Stimulated activated naive CD8-positive, alpha-beta T cell treated with anti-CD3 and anti-CD28 coated beads, Interleukin-15, amount 100 ng/mL, for 72 hours (primary cell): ENCODE results near the gene FBXL22.
A peak's percentile ranks its signal among the peaks of the same experiment; 100 is the strongest.

Experiments
- ATAC-seq: fragments of 150-1000 bp; cut with Tn5 transposase; 2 replicates; pipeline ENCODE4 v1.10.0; 2021; ENCODE audit warnings: mild to moderate bottlenecking, moderate library complexity
- DNase-seq, 2 donors: peaks; one replicate each; pipeline ENCODE4 v3.0.0; 2021 to 2022
- H3K27ac Mint-ChIP-seq, 2 donors: one replicate each; pipeline ENCODE4 v1.8.0; 2022; ENCODE audit warnings: mild to moderate bottlenecking in 2 of 2, mixed read lengths in 2 of 2, moderate library complexity in 2 of 2
- H3K27me3 Mint-ChIP-seq: one replicate; pipeline ENCODE4 v1.8.0; 2022; ENCODE audit warnings: mixed read lengths
- H3K4me1 Mint-ChIP-seq: one replicate; pipeline ENCODE4 v1.8.0; 2022; ENCODE audit warnings: mild to moderate bottlenecking, mixed read lengths
- H3K4me3 Mint-ChIP-seq, 2 donors: one replicate each; pipeline ENCODE4 v1.8.0; 2022; ENCODE audit warnings: mild to moderate bottlenecking in 2 of 2, mixed read lengths in 2 of 2, moderate library complexity in 1 of 2
- H3K9me3 Mint-ChIP-seq, 2 donors: one replicate each; pipeline ENCODE4 v1.8.0; 2022; ENCODE audit warnings: mixed read lengths in 2 of 2

Gene FBXL22

GRCh38 chr15:63597038-63597790 lies at the start of gene FBXL22:
Gene FBXL22 (plus strand): TSS chr15:63597387. CDS start chr15:63597393, 6 bp downstream.
- Mint-ChIP-seq H3K4me3 (peak within 1 kb of the TSS; percentile 14 to 34), H3K9me3 (no peaks in the 10 kb centered on the region), H3K27ac (peak within 1 kb of the TSS; percentile 64 to 87), H3K27me3 (no peaks in the 10 kb centered on the region), H3K4me1 (peaks cover 88% of the 10 kb centered on the region)
- ATAC-seq (no peak), DNase-seq (no peak)

GRCh38 chr15:63551400-63551799 lies 45.8 kb upstream of the FBXL22 start:
- Mint-ChIP-seq H3K27ac (no peak overlapping the region), H3K4me3 (no peak overlapping the region), H3K9me3 (no peaks in the 10 kb centered on the region), H3K4me1 (peaks cover 50% of the 10 kb centered on the region), H3K27me3 (no peaks in the 10 kb centered on the region)
- ATAC-seq: no peak
- no peak for DNase-seq

- DNase-seq: no peak
- Mint-ChIP-seq H3K9me3 (no peaks in the 10 kb centered on the region), H3K27ac (peak overlapping the region in 1 of 2 donors; percentile 66), H3K4me3 (peak overlapping the region in 1 of 2 donors; percentile 29), H3K27me3 (no peaks in the 10 kb centered on the region), H3K4me1 (peaks cover 45% of the 10 kb centered on the region)
- ATAC-seq: peak; percentile 86
Observed at GRCh38 chr15:63553388-63553791, 43.8 kb upstream of the FBXL22 start.

GRCh38 chr15:63554337-63554927 lies 42.8 kb upstream of the FBXL22 start:
- Mint-ChIP-seq H3K27ac (no peak overlapping the region), H3K4me1 (peaks cover 50% of the 10 kb centered on the region), H3K27me3 (no peaks in the 10 kb centered on the region), H3K4me3 (no peak overlapping the region), H3K9me3 (no peaks in the 10 kb centered on the region)
- DNase-seq (no peak), ATAC-seq (no peak)

GRCh38 chr15:63555507-63555906 lies 41.7 kb upstream of the FBXL22 start:
- ATAC-seq (peak; percentile 56), DNase-seq (no peak)
- no peak overlapping the region for H3K4me3 Mint-ChIP-seq
- peak overlapping the region; percentile 54 to 57 for H3K27ac Mint-ChIP-seq
- H3K27me3 Mint-ChIP-seq: no peaks in the 10 kb centered on the region
- peaks cover 61% of the 10 kb centered on the region for H3K4me1 Mint-ChIP-seq
- H3K9me3 Mint-ChIP-seq: no peaks in the 10 kb centered on the region

- Mint-ChIP-seq H3K4me1 (peaks cover 68% of the 10 kb centered on the region), H3K27ac (peak overlapping the region in 1 of 2 donors; percentile 52), H3K9me3 (no peaks in the 10 kb centered on the region), H3K27me3 (no peaks in the 10 kb centered on the region), H3K4me3 (no peak overlapping the region)
- ATAC-seq (no peak), DNase-seq (no peak)
Observed at GRCh38 chr15:63556246-63556645, 40.9 kb upstream of the FBXL22 start.

GRCh38 chr15:63556736-63557135 lies 40.5 kb upstream of the FBXL22 start:
- DNase-seq: no peak
- H3K4me1 Mint-ChIP-seq: peaks cover 72% of the 10 kb centered on the region

GRCh38 chr15:63559753-63560152 lies 37.4 kb upstream of the FBXL22 start:
- H3K4me3 Mint-ChIP-seq: peak overlapping the region in 1 of 2 donors; percentile 57
- DNase-seq: no peak
- no peaks in the 10 kb centered on the region for H3K27me3 Mint-ChIP-seq
- H3K9me3 Mint-ChIP-seq: no peaks in the 10 kb centered on the region
- ATAC-seq: no peak
- H3K27ac Mint-ChIP-seq: peak overlapping the region in 1 of 2 donors; percentile 27
- peaks cover 50% of the 10 kb centered on the region for H3K4me1 Mint-ChIP-seq

More at GRCh38 chr15:63556736-63557135, 40.5 kb upstream of the FBXL22 start:
- Mint-ChIP-seq H3K27ac (peak overlapping the region in 1 of 2 donors; percentile 97), H3K9me3 (no peaks in the 10 kb centered on the region), H3K4me3 (no peak overlapping the region), H3K27me3 (no peaks in the 10 kb centered on the region)
- no peak for ATAC-seq

- peak; percentile 89 for ATAC-seq
- H3K27me3 Mint-ChIP-seq: no peaks in the 10 kb centered on the region
- peak overlapping the region; percentile 4 to 44 for H3K4me3 Mint-ChIP-seq
- peaks cover 48% of the 10 kb centered on the region for H3K4me1 Mint-ChIP-seq
- H3K9me3 Mint-ChIP-seq: no peaks in the 10 kb centered on the region
- peak; percentile 17 to 43 for DNase-seq
- H3K27ac Mint-ChIP-seq: peak overlapping the region in 1 of 2 donors; percentile 91
Observed at GRCh38 chr15:63560741-63561448, 36.3 kb upstream of the FBXL22 start.

- DNase-seq: no peak
- Mint-ChIP-seq H3K4me1 (peaks cover 40% of the 10 kb centered on the region), H3K27ac (no peak overlapping the region), H3K27me3 (no peaks in the 10 kb centered on the region), H3K4me3 (no peak overlapping the region), H3K9me3 (no peaks in the 10 kb centered on the region)
- ATAC-seq: no peak
Observed at GRCh38 chr15:63564093-63564492, 33.1 kb upstream of the FBXL22 start.

- DNase-seq: no peak
- Mint-ChIP-seq H3K27ac (no peak overlapping the region), H3K4me3 (no peak overlapping the region), H3K9me3 (no peaks in the 10 kb centered on the region), H3K27me3 (no peaks in the 10 kb centered on the region), H3K4me1 (peaks cover 25% of the 10 kb centered on the region)
- ATAC-seq: no peak
Observed at GRCh38 chr15:63565536-63566186, 31.5 kb upstream of the FBXL22 start.

- ATAC-seq (no peak), DNase-seq (no peak)
- Mint-ChIP-seq H3K27ac (peak overlapping the region in 1 of 2 donors; percentile 23), H3K4me3 (no peak overlapping the region), H3K27me3 (no peaks in the 10 kb centered on the region), H3K9me3 (no peaks in the 10 kb centered on the region), H3K4me1 (peaks cover 7% of the 10 kb centered on the region)
Observed at GRCh38 chr15:63572749-63573464, 24.3 kb upstream of the FBXL22 start.

GRCh38 chr15:63573533-63573932 lies 23.7 kb upstream of the FBXL22 start:
- H3K27me3 Mint-ChIP-seq: no peaks in the 10 kb centered on the region

GRCh38 chr15:63575312-63575711 lies 21.9 kb upstream of the FBXL22 start:
- no peak overlapping the region for H3K4me3 Mint-ChIP-seq
- peak overlapping the region in 1 of 2 donors; percentile 34 for H3K27ac Mint-ChIP-seq
- no peak for ATAC-seq

More at GRCh38 chr15:63573533-63573932, 23.7 kb upstream of the FBXL22 start:
- Mint-ChIP-seq H3K4me3 (no peak overlapping the region), H3K9me3 (no peaks in the 10 kb centered on the region), H3K4me1 (peaks cover 7% of the 10 kb centered on the region), H3K27ac (peak overlapping the region in 1 of 2 donors; percentile 23)
- no peak for ATAC-seq
- no peak for DNase-seq

GRCh38 chr15:63576441-63576840 lies 20.7 kb upstream of the FBXL22 start:
- Mint-ChIP-seq H3K27ac (no peak overlapping the region), H3K9me3 (no peaks in the 10 kb centered on the region), H3K4me1 (peaks cover 13% of the 10 kb centered on the region), H3K27me3 (no peaks in the 10 kb centered on the region), H3K4me3 (no peak overlapping the region)
- ATAC-seq: no peak
- DNase-seq: no peak

More at GRCh38 chr15:63575312-63575711, 21.9 kb upstream of the FBXL22 start:
- no peaks in the 10 kb centered on the region for H3K27me3 Mint-ChIP-seq
- H3K4me1 Mint-ChIP-seq: peaks cover 7% of the 10 kb centered on the region
- DNase-seq: no peak
- no peaks in the 10 kb centered on the region for H3K9me3 Mint-ChIP-seq
